K562 (cell line): Measurements from ENCODE around the gene GAPDH. TPM values are rescaled to one million over a fixed set of nuclear protein-coding genes. Genes with fewer than 3 reads are reported as not detected.
A peak's percentile ranks its signal among the peaks of the same experiment; 100 is the strongest.

Experiments used
- ATAC-seq: fragments of 200-7000 bp; cut with Tn5 transposase; 3 replicates; pipeline ENCODE4 v1.9.1; 2020; ENCODE audit warnings: moderate library complexity
- BruUV-seq: library from RNA; stranded (reverse); fragments of 400-500 nt; replicated peaks from 2 replicates; lab custom pipeline; 2021; lab: Mats Ljungman, UMichigan
- CTCF ChIA-PET: fragments of 300-600 bp; formaldehyde crosslinking; extraction: SDS; loops from one replicate; lab custom pipeline; 2021; ENCODE audit warnings: low intra/inter-chr PET ratio; lab: Yijun Ruan, JAX
- POLR2A ChIA-PET: fragments of 300-600, 350-650 bp; sonication (Branson Sonifier 250); formaldehyde crosslinking; extraction: SDS; loops from one replicate; lab custom pipeline; 2021; ENCODE audit warnings: antibody characterized with exemption, inconsistent platforms; lab: Yijun Ruan, JAX
- DNase-seq, 4 experiments: peaks; one replicate each; pipeline versions ENCODE4 v3.0.0 to v3.0.0-alpha.2; 2011 to 2018; ENCODE audit warnings: low spot score in 3 of 4, mixed read lengths in 3 of 4; ENCODE audit errors: extremely low read depth in 1 of 4
- FAIRE-seq: peaks from 2 replicates; lab custom pipeline; 2011; peaks lifted over from hg19 to GRCh38; lab: Jason Lieb, UNC
- H2AFZ ChIP-seq: 2 replicates; pipeline ENCODE4 v1.6.0; 2011; ENCODE audit warnings: low read depth, low read length, control low read depth, inconsistent platforms
- H3K27ac ChIP-seq: fragments of 200-600 bp; 3 replicates; pipeline ENCODE4 v1.8.0; 2011; ENCODE audit warnings: low read depth, mild to moderate bottlenecking, control low read depth, inconsistent platforms, low read length, moderate library complexity, mixed read lengths; ENCODE audit errors: extremely low read depth
- H3K27me3 ChIP-seq, 2 experiments: fragments of 300-600 bp in 1 of 2; 2 replicates in 1 of 2; 3 replicates in 1 of 2; pipeline versions ENCODE4 v1.6.0 to v1.8.0; 2011; ENCODE audit warnings: inconsistent platforms in 2 of 2, low read length in 2 of 2, mild to moderate bottlenecking in 1 of 2, mixed read lengths in 1 of 2, moderate library complexity in 1 of 2; ENCODE audit not compliant: control insufficient read depth in 2 of 2, insufficient read depth in 2 of 2
- H3K36me3 ChIP-seq: fragments of 300-600 bp; 3 replicates; pipeline ENCODE4 v1.8.0; 2011; ENCODE audit warnings: mild to moderate bottlenecking, low read length, inconsistent platforms; ENCODE audit not compliant: control insufficient read depth, insufficient read depth
- H3K4me1 ChIP-seq, 2 experiments: fragments of 200-600 bp in 1 of 2; replicated peaks in 1 of 2; 2 replicates in 1 of 2; 3 replicates in 1 of 2; pipeline versions ENCODE4 v1.5.1 to v1.8.0; 2011; ENCODE audit warnings: inconsistent platforms in 2 of 2, low read length in 2 of 2, mild to moderate bottlenecking in 1 of 2, mixed read lengths in 1 of 2, moderate library complexity in 1 of 2; ENCODE audit not compliant: control insufficient read depth in 2 of 2, insufficient read depth in 2 of 2
- H3K4me2 ChIP-seq: 2 replicates; pipeline ENCODE4 v1.6.1; 2011; ENCODE audit warnings: low read length, control low read depth, inconsistent platforms, mixed read lengths; ENCODE audit not compliant: insufficient read depth
- H3K4me3 ChIP-seq: fragments of 200-600 bp; sonication (generic), shearing (Covaris generic); 2 replicates; pipeline ENCODE4 v1.5.1; 2016; ENCODE audit warnings: control low read depth, inconsistent platforms
- H3K79me2 ChIP-seq: fragments of 200-600 bp; 3 replicates; pipeline ENCODE4 v1.8.0; 2011; ENCODE audit warnings: low read length, inconsistent platforms; ENCODE audit not compliant: control insufficient read depth, insufficient read depth
- H3K9ac ChIP-seq, 2 experiments: 2 replicates each; pipeline versions ENCODE4 v1.6.0 to v1.6.1; 2011; ENCODE audit warnings: low read depth in 2 of 2, low read length in 2 of 2, control low read depth in 1 of 2, inconsistent platforms in 1 of 2, mild to moderate bottlenecking in 1 of 2, mixed read lengths in 1 of 2; ENCODE audit not compliant: insufficient read depth in 1 of 2
- H3K9me1 ChIP-seq: one replicate; pipeline ENCODE4 v1.6.0; 2011; ENCODE audit warnings: inconsistent platforms, mild to moderate bottlenecking, low read length, moderate library complexity; ENCODE audit not compliant: control insufficient read depth, insufficient read depth
- H3K9me3 ChIP-seq: replicated peaks from 2 replicates; pipeline ENCODE4 v1.5.1; 2011; ENCODE audit warnings: low read depth, low read length, inconsistent platforms; ENCODE audit not compliant: control insufficient read depth, insufficient read depth
- H4K20me1 ChIP-seq: replicated peaks from 2 replicates; pipeline ENCODE4 v1.6.1; 2011; ENCODE audit warnings: low read length, inconsistent platforms, mixed read lengths; ENCODE audit not compliant: control insufficient read depth, insufficient read depth
- ATF1 ChIP-seq, 2 experiments: fragments of 450-650 bp in 1 of 2; IDR thresholded peaks; 2 replicates each; pipeline ENCODE4 v1.6.1; 2016; ENCODE audit warnings: missing compliant biosample characterization in 1 of 2, missing genetic modification characterization in 1 of 2
- BRD4 ChIP-seq: fragments of 200-600 bp; sonication (generic); IDR thresholded peaks from 2 replicates; pipeline ENCODE4 v1.6.1; 2017; ENCODE audit warnings: inconsistent platforms
- CHD1 ChIP-seq: fragments of 200-600 bp; sonication (generic); IDR thresholded peaks from one replicate; pipeline ENCODE4 v1.6.1; 2012; ENCODE audit warnings: mild to moderate bottlenecking, moderate library complexity, low read length, inconsistent platforms
- GATAD2A ChIP-seq: fragments of 450-650 bp; IDR thresholded peaks from 2 replicates; pipeline ENCODE4 v1.6.1; 2017
- HSF4 ChIP-seq: fragments of 250-450 bp; sonication (Bioruptor Pico); IDR thresholded peaks from 2 replicates; pipeline ENCODE4 v2.1.2; 2022; ENCODE audit warnings: mild to moderate bottlenecking, moderate library complexity, borderline replicate concordance
- KHSRP ChIP-seq: fragments of 450-650 bp; IDR thresholded peaks from 2 replicates; pipeline ENCODE4 v1.6.1; 2017
- NKRF ChIP-seq: fragments of 450-650 bp; IDR thresholded peaks from 2 replicates; pipeline ENCODE4 v1.6.1; 2016; ENCODE audit warnings: borderline replicate concordance
- POLR2A ChIP-seq: fragments of 450-650 bp; conservative IDR thresholded peaks from 2 replicates; pipeline ENCODE4 v1.6.1; 2016
- POLR2AphosphoS2 ChIP-seq: IDR thresholded peaks from 2 replicates; pipeline ENCODE4 v1.6.1; 2012; ENCODE audit warnings: low read length, improper control_type of control experiment
- POLR2G ChIP-seq: fragments of 200-400 bp; formaldehyde crosslinking; IDR thresholded peaks from 2 replicates; pipeline ENCODE4 v1.6.1; 2017; ENCODE audit warnings: low read depth, mild to moderate bottlenecking, antibody characterized with exemption, low read length, moderate library complexity
- SAP30 ChIP-seq: fragments of 200-600 bp; sonication (generic); IDR thresholded peaks from 2 replicates; pipeline ENCODE4 v1.6.1; 2012; ENCODE audit warnings: borderline replicate concordance, low read depth, mild to moderate bottlenecking, moderate library complexity, low read length, control low read depth, inconsistent platforms; ENCODE audit not compliant: insufficient read depth, poor library complexity, severe bottlenecking
- SMAD4 ChIP-seq: fragments of 250-450 bp; sonication (Bioruptor Pico); conservative IDR thresholded peaks from 2 replicates; pipeline ENCODE4 v1.8.0; 2021; ENCODE audit warnings: inconsistent platforms, mild to moderate bottlenecking, moderate library complexity
- SPI1 ChIP-seq: IDR thresholded peaks from 2 replicates; pipeline ENCODE4 v1.6.1; 2011; ENCODE audit warnings: low read depth, low read length, control low read depth, borderline replicate concordance
- ZBTB7A ChIP-seq: IDR thresholded peaks from 2 replicates; pipeline ENCODE4 v1.6.1; 2011; ENCODE audit warnings: low read depth, mild to moderate bottlenecking, low read length, moderate library complexity, borderline replicate concordance; ENCODE audit not compliant: control insufficient read depth
- ZNF12 ChIP-seq: sonication (generic); formaldehyde crosslinking; IDR thresholded peaks from 2 replicates; pipeline ENCODE4 v1.4.0; 2020; ENCODE audit warnings: mild to moderate bottlenecking, missing genetic modification reagents
- ZNF354B ChIP-seq: fragments of 250-450 bp; sonication (Bioruptor Pico); IDR thresholded peaks from 2 replicates; pipeline ENCODE4 v1.4.0; 2020
- ZNF436 ChIP-seq: fragments of 250-450, 450-650 bp; sonication (Bioruptor Pico); formaldehyde crosslinking; IDR thresholded peaks from 2 replicates; pipeline ENCODE4 v1.7.0; 2020; ENCODE audit warnings: mild to moderate bottlenecking
- ZNF445 ChIP-seq: fragments of 250-450 bp; sonication (Bioruptor Pico); IDR thresholded peaks from 2 replicates; pipeline ENCODE4 v1.4.0; 2020; ENCODE audit warnings: low read depth, mild to moderate bottlenecking, moderate library complexity
- ZNF79 ChIP-seq: fragments of 250-450 bp; sonication (Bioruptor Pico); IDR thresholded peaks from 2 replicates; pipeline ENCODE4 v1.4.0; 2020; ENCODE audit warnings: low read depth, mild to moderate bottlenecking, moderate library complexity
- WGBS: fragments of 100-300 bp; shearing (Covaris generic); methylation state at CpG from one replicate; pipeline ENCODE4 v1.1.6; 2016; ENCODE audit warnings: low coverage, mixed read lengths; ENCODE audit not compliant: insufficient coverage; ENCODE audit errors: missing lambda C conversion rate; 5-methylcytosine and 5-hydroxymethylcytosine counted together
- in situ Hi-C: fragments of 300-500 bp; cut with MboI; formaldehyde crosslinking; loops from 4 replicates; pipeline ENCODE4 v1.15.0; 2018; ENCODE audit warnings: inconsistent platforms, mixed read lengths
- intact Hi-C: fragments of 100-400 bp; cut with micrococcal nuclease; formaldehyde crosslinking; loops from 2 replicates; pipeline ENCODE4 v1.14.2; 2022
- polyA plus RNA-seq, 8 experiments: library from polyadenylated mRNA; depleted of rRNA in 4 of 8; stranded (reverse) in 5 of 8; unstranded in 3 of 8; fragments of >200 nt; fragmentation: Nextera tagmentation in 2 of 8; fragmentation: Illumina TruSeq in 1 of 8; extraction: Ambion mirVana in 2 of 8; extraction: Trizol in 1 of 8; gene quantifications; 2 replicates each; pipeline versions ENCODE4 v1.2.1 to v1.2.3, GENCODE V29; 2011 to 2014; ENCODE audit warnings: inconsistent platforms in 1 of 8, missing spikeins in 1 of 8
- total RNA-seq, 7 experiments: library from RNA; depleted of rRNA in 6 of 7; stranded (reverse); fragments of >200 nt in 6 of 7; fragmentation: Illumina TruSeq in 2 of 7; extraction: Trizol in 2 of 7; gene quantifications; 2 replicates each; pipeline versions ENCODE4 v1.2.1 to v1.2.3, GENCODE V29; 2011 to 2021; ENCODE audit warnings: low replicate concordance in 1 of 7
- TF ChIP-seq, protein P1 (sequence below), 2 experiments: fragments of 450-650 bp; IDR thresholded peaks; 2 replicates each; pipeline ENCODE4 v1.6.1; 2016

GAPDH gene
- total and polyA plus RNA-seq, 9 of the 15 experiments (the other 6 are each of a cell fraction or from before 2014, with no cell fraction given) = 2,206 to 6,793 (median 4,217) TPM

- Histone ChIP-seq H3K27me3 (no peaks in the 10 kb centered on the region), H3K36me3 (peaks cover 75% of the 10 kb centered on the region), H4K20me1 (peaks cover 28% of the 10 kb centered on the region), H2AFZ (peak overlapping the region; percentile 83), H3K79me2 (peaks cover 59% of the 10 kb centered on the region), H3K27ac (peak overlapping the region; percentile 87), H3K9me1 (no peaks in the 10 kb centered on the region), H3K4me3 (peak overlapping the region; percentile 84), H3K4me2 (peak overlapping the region; percentile 90), H3K4me1 (peaks cover 22 to 55% of the 10 kb centered on the region in 2 experiments; a peak in 4 of 5 replicates), H3K9me3 (no peaks in the 10 kb centered on the region), H3K9ac (peak overlapping the region; percentile 84 to 100)
- WGBS = 2% methylated on average over 10 of the region's 14 CpGs
- POLR2A ChIA-PET = interaction anchor here (0.6 to 2.0 kb wide), 8 partner anchors 9 to 216 kb away, joined by 3 to 7 read pairs (median 4); partner anchors contain the start of genes MRPL51 and ZNF384
- DNase-seq (peak; percentile 24 to 70 (median 36)), FAIRE-seq (peak; percentile 80), ATAC-seq (peak; percentile 55)
- no TSS peak for BruUV-seq
- in situ Hi-C loops = no loop called here
- intact Hi-C loops = loop anchor here (10.0 kb wide), 1 partner anchor 208 kb away; no protein-coding TSS in a partner anchor
- CTCF ChIA-PET = no interaction called here
- TF ChIP-seq POLR2G = peak; percentile 33
- TF ChIP-seq SPI1 = peak; percentile 75
- no peak for TF ChIP-seq ZNF79 (CRISPR knock-in tag)
- TF ChIP-seq SMAD4 = no peak
- no peak for TF ChIP-seq KHSRP
- TF ChIP-seq ZBTB7A = 0 out of 2 replicates have a peak, but pooled peaks have one; percentile 14
- TF ChIP-seq NKRF = 0 out of 2 replicates have a peak, but pooled peaks have one; percentile 32
- no peak for TF ChIP-seq POLR2AphosphoS2
- TF ChIP-seq HSF4 (CRISPR knock-in tag) = no peak
- no peak for TF ChIP-seq ATF1 (CRISPR knock-in tag; IDR thresholded peaks at IDR 0.05)
- peak; percentile 41; the same call in 1 of the 2 replicates for TF ChIP-seq ATF1 (tag; IDR thresholded peaks at IDR 0.05)
- TF ChIP-seq GATAD2A = no peak
- TF ChIP-seq ZNF12 (CRISPR knock-in tag) = no peak
- TF ChIP-seq CHD1 = peak; percentile 64
- no peak for TF ChIP-seq ZNF354B
- TF ChIP-seq SAP30 = peak; percentile 41
- TF ChIP-seq BRD4 = no peak
- 0 out of 2 replicates have a peak, but pooled peaks have one; percentile 2 for TF ChIP-seq POLR2A
- TF ChIP-seq ZNF445 (CRISPR knock-in tag) = no peak
- TF ChIP-seq, protein P1, sequence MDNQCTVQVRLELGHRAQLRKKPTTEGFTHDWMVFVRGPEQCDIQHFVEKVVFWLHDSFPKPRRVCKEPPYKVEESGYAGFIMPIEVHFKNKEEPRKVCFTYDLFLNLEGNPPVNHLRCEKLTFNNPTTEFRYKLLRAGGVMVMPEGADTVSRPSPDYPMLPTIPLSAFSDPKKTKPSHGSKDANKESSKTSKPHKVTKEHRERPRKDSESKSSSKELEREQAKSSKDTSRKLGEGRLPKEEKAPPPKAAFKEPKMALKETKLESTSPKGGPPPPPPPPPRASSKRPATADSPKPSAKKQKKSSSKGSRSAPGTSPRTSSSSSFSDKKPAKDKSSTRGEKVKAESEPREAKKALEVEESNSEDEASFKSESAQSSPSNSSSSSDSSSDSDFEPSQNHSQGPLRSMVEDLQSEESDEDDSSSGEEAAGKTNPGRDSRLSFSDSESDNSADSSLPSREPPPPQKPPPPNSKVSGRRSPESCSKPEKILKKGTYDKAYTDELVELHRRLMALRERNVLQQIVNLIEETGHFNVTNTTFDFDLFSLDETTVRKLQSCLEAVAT (IDR thresholded peaks at IDR 0.05) = 0 out of 4 replicates have a peak, but pooled peaks of 1 of the 2 experiments have one; percentile 12
- no peak for TF ChIP-seq ZNF436
These were observed 1.2 kb upstream of the GAPDH start for GRCh38 chr12:6532927-6533652.
